AG10803 (cell line): ENCODE measurements around the gene IFNK.

Experiments used
- DNase-seq: peaks from one replicate; pipeline ENCODE4 v3.0.0; 2010; ENCODE audit warnings: low read depth
- H3K4me3 ChIP-seq: 2 replicates; pipeline ENCODE4 v1.5.1; 2011; ENCODE audit warnings: mild to moderate bottlenecking, low read length, control low read depth
- CTCF ChIP-seq: conservative IDR thresholded peaks from 2 replicates; pipeline ENCODE4 v1.5.1; 2011; ENCODE audit warnings: mild to moderate bottlenecking, low read length, control low read depth, inconsistent platforms

IFNK gene

GRCh38 chr9:27524236-27524635, at the start of gene IFNK:
Gene IFNK, plus strand, starts transcription at chr9:27524290. Its CDS starts 47 bp downstream, at chr9:27524337.
- no peak within 1 kb of the TSS for H3K4me3 ChIP-seq
- no peak for TF ChIP-seq CTCF
- no peak for DNase-seq

GRCh38 chr9:27474305-27474704, 49.8 kb upstream of the IFNK start:
- no peak for DNase-seq
- H3K4me3 ChIP-seq: no peak overlapping the region
- no peak for TF ChIP-seq CTCF

GRCh38 chr9:27475057-27475595, 49.0 kb upstream of the IFNK start:
- H3K4me3 ChIP-seq: no peak overlapping the region
- DNase-seq: no peak
- no peak for TF ChIP-seq CTCF

GRCh38 chr9:27476870-27477515, 47.1 kb upstream of the IFNK start:
- DNase-seq: no peak
- no peak overlapping the region for H3K4me3 ChIP-seq
- no peak for TF ChIP-seq CTCF

- H3K4me3 ChIP-seq: no peak overlapping the region
- no peak for DNase-seq
- TF ChIP-seq CTCF: no peak
Observed at GRCh38 chr9:27478322-27478721, 45.8 kb upstream of the IFNK start.

- TF ChIP-seq CTCF: no peak
Observed at GRCh38 chr9:27482709-27483108, 41.4 kb upstream of the IFNK start.

GRCh38 chr9:27483576-27483975, 40.5 kb upstream of the IFNK start:
- TF ChIP-seq CTCF: no peak
- H3K4me3 ChIP-seq: no peak overlapping the region
- DNase-seq: no peak

More at GRCh38 chr9:27482709-27483108, 41.4 kb upstream of the IFNK start:
- no peak overlapping the region for H3K4me3 ChIP-seq
- DNase-seq: no peak
